Neuronal stem cell (in vitro differentiated cells): ENCODE results near the gene C21orf91.

Experiments
- DNase-seq: peaks from one replicate; pipeline ENCODE4 v3.0.0-alpha.2; 2013; ENCODE audit warnings: low spot score
- H2AFZ ChIP-seq: one replicate; pipeline ENCODE4 v1.6.1; 2013; ENCODE audit warnings: mild to moderate bottlenecking, low read length, inconsistent platforms
- H2AK5ac ChIP-seq: 2 replicates; pipeline ENCODE4 v1.6.1; 2013; ENCODE audit warnings: low read depth, mild to moderate bottlenecking, inconsistent platforms, low read length, moderate library complexity, mixed read lengths
- H2BK120ac ChIP-seq: 2 replicates; pipeline ENCODE4 v1.6.1; 2013; ENCODE audit warnings: low read depth, mild to moderate bottlenecking, inconsistent platforms, low read length, moderate library complexity, mixed read lengths
- H2BK12ac ChIP-seq: one replicate; pipeline ENCODE4 v1.6.1; 2013; ENCODE audit warnings: low read length, inconsistent platforms
- H2BK15ac ChIP-seq: 2 replicates; pipeline ENCODE4 v1.6.1; 2013; ENCODE audit warnings: mild to moderate bottlenecking, low read length, inconsistent platforms, mixed read lengths
- H2BK5ac ChIP-seq: one replicate; pipeline ENCODE4 v1.6.1; 2013; ENCODE audit warnings: inconsistent platforms, mild to moderate bottlenecking, low read length, moderate library complexity
- H3K14ac ChIP-seq: one replicate; pipeline ENCODE4 v1.6.1; 2013; ENCODE audit warnings: low read length, inconsistent platforms
- H3K18ac ChIP-seq: 2 replicates; pipeline ENCODE4 v1.6.1; 2013; ENCODE audit warnings: low read length, inconsistent platforms
- H3K23ac ChIP-seq: 2 replicates; pipeline ENCODE4 v1.6.1; 2013; ENCODE audit warnings: low read depth, mild to moderate bottlenecking, mixed read lengths, low read length, inconsistent platforms; ENCODE audit not compliant: poor library complexity
- H3K27ac ChIP-seq: replicated peaks from 3 replicates; pipeline ENCODE4 v1.5.1; 2013; ENCODE audit warnings: low read length, inconsistent platforms
- H3K27me3 ChIP-seq, 3 experiments: 2 replicates each; pipeline ENCODE4 v1.6.1; 2013; ENCODE audit warnings: low read length in 3 of 3, mild to moderate bottlenecking in 2 of 3, inconsistent platforms in 1 of 3, low read depth in 1 of 3, mixed read lengths in 1 of 3, moderate library complexity in 1 of 3; ENCODE audit not compliant: control insufficient read depth in 3 of 3, insufficient read depth in 3 of 3
- H3K36me3 ChIP-seq, 2 donors: replicated peaks in 1 of 2; 2 replicates each; pipeline ENCODE4 v1.6.1; 2013; ENCODE audit warnings: low read length in 2 of 2; ENCODE audit not compliant: control insufficient read depth in 2 of 2, insufficient read depth in 2 of 2
- H3K4ac ChIP-seq: 2 replicates; pipeline ENCODE4 v1.6.1; 2013; ENCODE audit warnings: inconsistent platforms, mild to moderate bottlenecking, low read length, moderate library complexity
- H3K4me1 ChIP-seq, 2 donors: 1 replicate in 1 of 2; 2 replicates in 1 of 2; pipeline ENCODE4 v1.6.1; 2013; ENCODE audit warnings: low read length in 2 of 2, low read depth in 1 of 2; ENCODE audit not compliant: control insufficient read depth in 2 of 2, insufficient read depth in 1 of 2
- H3K4me2 ChIP-seq: one replicate; pipeline ENCODE4 v1.6.1; 2013; ENCODE audit warnings: mild to moderate bottlenecking, low read length, inconsistent platforms; ENCODE audit not compliant: insufficient read depth, poor library complexity, severe bottlenecking
- H3K4me3 ChIP-seq, 2 donors: 2 replicates each; pipeline ENCODE4 v1.5.1; 2013; ENCODE audit warnings: low read length in 2 of 2, mild to moderate bottlenecking in 2 of 2, inconsistent platforms in 1 of 2, moderate library complexity in 1 of 2
- H3K79me1 ChIP-seq: one replicate; pipeline ENCODE4 v1.6.1; 2013; ENCODE audit warnings: low read depth, mild to moderate bottlenecking, inconsistent platforms, low read length, moderate library complexity
- H3K9ac ChIP-seq: one replicate; pipeline ENCODE4 v1.6.1; 2013; ENCODE audit warnings: mild to moderate bottlenecking, low read depth, low read length, inconsistent platforms; ENCODE audit not compliant: poor library complexity
- H3K9me3 ChIP-seq, 2 donors: replicated peaks in 1 of 2; 2 replicates each; pipeline versions ENCODE3 to v1.6.1; 2013; ENCODE audit warnings: low read length in 2 of 2, mild to moderate bottlenecking in 2 of 2, inconsistent platforms in 1 of 2, low read depth in 1 of 2, mixed read lengths in 1 of 2, moderate library complexity in 1 of 2; ENCODE audit not compliant: control insufficient read depth in 2 of 2, insufficient read depth in 1 of 2
- H4K8ac ChIP-seq: one replicate; pipeline ENCODE4 v1.6.1; 2013; ENCODE audit warnings: low read depth, mild to moderate bottlenecking, inconsistent platforms, low read length, moderate library complexity
- H4K91ac ChIP-seq: one replicate; pipeline ENCODE4 v1.6.1; 2013; ENCODE audit warnings: low read length, low read depth, mild to moderate bottlenecking, inconsistent platforms; ENCODE audit not compliant: poor library complexity
- WGBS, 2 donors: extraction: QIAGEN DNeasy Blood & Tissue Kit; methylation state at CpG; one replicate each; pipeline ENCODE4 v1.1.7; 2013; ENCODE audit warnings: missing lambda C conversion rate in 2 of 2, mixed read lengths in 1 of 2; ENCODE audit not compliant: insufficient read length in 2 of 2, insufficient replicate concordance in 1 of 2; ENCODE audit errors: extremely low coverage in 2 of 2; 5-methylcytosine and 5-hydroxymethylcytosine counted together

The C21orf91 gene

DNA sequence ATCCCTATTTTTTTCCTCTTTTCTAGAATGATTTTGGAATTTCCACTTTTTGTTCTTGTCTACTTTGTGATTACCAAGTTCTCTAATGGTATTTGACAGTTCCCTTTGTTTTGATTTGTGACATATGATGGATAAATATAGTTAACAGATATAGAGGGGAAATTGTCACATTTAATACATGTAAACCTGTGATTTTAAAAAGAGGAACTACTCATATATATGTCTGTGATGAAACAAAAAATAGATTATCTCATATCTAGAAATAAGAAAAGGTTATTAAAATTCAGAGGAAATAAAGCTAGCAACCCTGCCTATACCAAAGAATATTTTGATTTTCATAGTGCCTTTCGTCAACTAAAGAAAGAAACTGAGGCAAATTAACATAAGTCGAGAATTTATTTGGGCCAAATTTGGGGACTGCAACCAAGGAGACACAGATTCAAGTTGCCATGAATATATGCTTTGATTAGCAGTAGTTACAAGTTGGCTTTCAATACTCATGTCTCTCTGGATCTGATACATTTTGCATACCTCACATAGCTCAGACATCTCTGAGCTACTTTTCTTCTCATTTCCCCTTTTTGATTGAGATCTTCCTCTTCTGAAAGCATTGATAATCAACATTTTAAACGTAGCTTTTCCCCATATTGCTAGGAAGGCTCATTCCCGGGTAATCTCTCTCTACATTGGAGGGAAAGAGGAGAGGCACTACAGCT, 15.6 kb upstream of the C21orf91 start:
- no peak overlapping the region for H3K23ac ChIP-seq
- no peak overlapping the region for H3K4me2 ChIP-seq
- H2BK5ac ChIP-seq = no peak overlapping the region
- H3K18ac ChIP-seq = no peak overlapping the region
- H2AK5ac ChIP-seq = no peak overlapping the region
- H3K27ac ChIP-seq = no peak overlapping the region
- H3K27me3 ChIP-seq = no peaks in the 10 kb centered on the region
- no peaks in the 10 kb centered on the region for H3K79me1 ChIP-seq
- H3K14ac ChIP-seq = no peak overlapping the region
- H3K9ac ChIP-seq = no peak overlapping the region
- no peak overlapping the region for H4K91ac ChIP-seq
- no peak overlapping the region for H3K4me3 ChIP-seq
- H2AFZ ChIP-seq = no peak overlapping the region
- no peak overlapping the region for H3K4ac ChIP-seq
- no peaks in the 10 kb centered on the region for H3K36me3 ChIP-seq
- H2BK15ac ChIP-seq = no peak overlapping the region
- H3K4me1 ChIP-seq = peaks cover 2 to 3% of the 10 kb centered on the region in 2 donors
- H2BK120ac ChIP-seq = no peak overlapping the region
- no peak overlapping the region for H4K8ac ChIP-seq
- DNase-seq = no peak
- H3K9me3 ChIP-seq = no peaks in the 10 kb centered on the region
- H2BK12ac ChIP-seq = no peak overlapping the region
- WGBS, 2 donors = no CpG with 5 or more reads among the region's 4 CpGs

DNA sequence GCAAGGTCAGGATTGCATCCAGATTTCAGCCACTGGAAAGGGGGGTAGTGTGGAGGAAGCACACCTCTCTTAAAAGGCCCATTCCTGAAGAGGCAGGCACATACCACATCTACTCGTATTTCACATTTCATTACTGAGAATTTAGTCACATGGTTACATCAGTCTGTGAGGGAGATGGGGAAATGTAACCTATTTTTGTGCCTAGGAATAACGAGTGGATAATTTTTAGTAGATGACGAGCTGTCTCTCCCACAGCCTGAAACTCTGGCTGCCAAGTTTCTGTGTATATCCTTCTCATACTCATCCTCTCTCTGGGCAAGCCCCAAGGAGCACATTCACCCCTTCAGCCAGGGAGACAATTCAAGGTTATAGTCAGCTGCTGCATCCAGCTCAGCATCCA, 10.3 kb upstream of the C21orf91 start:
- no CpG with 5 or more reads among the region's 3 CpGs for WGBS, 2 donors
- no peaks in the 10 kb centered on the region for H3K9me3 ChIP-seq
- H3K4me1 ChIP-seq = peaks cover 0 to 4% of the 10 kb centered on the region in 2 donors
- no peak overlapping the region for H2BK15ac ChIP-seq
- H4K91ac ChIP-seq = no peak overlapping the region
- no peak overlapping the region for H2BK12ac ChIP-seq
- H3K27ac ChIP-seq = no peak overlapping the region
- no peak overlapping the region for H3K4ac ChIP-seq
- H2BK120ac ChIP-seq = no peak overlapping the region
- H3K4me2 ChIP-seq = no peak overlapping the region
- H3K27me3 ChIP-seq = no peaks in the 10 kb centered on the region
- no peak overlapping the region for H3K4me3 ChIP-seq
- H2BK5ac ChIP-seq = no peak overlapping the region
- no peak overlapping the region for H4K8ac ChIP-seq
- no peak for DNase-seq
- no peak overlapping the region for H3K14ac ChIP-seq
- no peak overlapping the region for H2AK5ac ChIP-seq
- H3K18ac ChIP-seq = no peak overlapping the region
- no peaks in the 10 kb centered on the region for H3K79me1 ChIP-seq
- H3K36me3 ChIP-seq = no peaks in the 10 kb centered on the region
- H3K9ac ChIP-seq = no peak overlapping the region
- H3K23ac ChIP-seq = no peak overlapping the region
- no peak overlapping the region for H2AFZ ChIP-seq

DNA sequence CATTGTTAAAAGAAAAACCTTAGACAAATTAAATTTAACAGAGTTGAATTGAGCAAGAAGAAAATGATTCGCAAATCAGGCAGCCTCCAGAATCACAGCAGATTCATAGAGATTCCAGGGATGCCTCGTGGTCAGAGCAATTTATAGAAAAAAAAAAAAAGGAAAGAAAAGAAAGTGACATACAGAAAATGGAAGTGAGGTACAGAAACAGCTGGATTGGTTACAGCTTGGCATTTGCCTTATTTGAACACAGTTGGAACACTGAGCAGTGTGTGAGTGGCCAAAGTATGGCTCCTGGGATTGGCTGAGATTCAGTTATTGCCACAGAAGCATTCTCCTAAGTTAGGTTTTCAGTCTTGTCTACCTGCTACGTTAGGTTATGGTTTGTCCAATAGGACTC, 9.1 kb upstream of the C21orf91 start:
- H3K27ac ChIP-seq = no peak overlapping the region
- H3K4me2 ChIP-seq = no peak overlapping the region
- no peaks in the 10 kb centered on the region for H3K36me3 ChIP-seq
- no peak overlapping the region for H3K4me3 ChIP-seq
- DNase-seq = no peak
- no peak overlapping the region for H3K14ac ChIP-seq
- no peaks in the 10 kb centered on the region for H3K79me1 ChIP-seq
- WGBS, 2 donors = no CpG with 5 or more reads among the region's 3 CpGs
- no peak overlapping the region for H2AFZ ChIP-seq
- H3K4ac ChIP-seq = no peak overlapping the region
- H3K27me3 ChIP-seq = no peaks in the 10 kb centered on the region
- H4K8ac ChIP-seq = no peak overlapping the region
- H2BK5ac ChIP-seq = no peak overlapping the region
- no peak overlapping the region for H2BK120ac ChIP-seq
- no peak overlapping the region for H4K91ac ChIP-seq
- H2BK15ac ChIP-seq = no peak overlapping the region
- no peak overlapping the region for H2BK12ac ChIP-seq
- peaks cover 0 to 4% of the 10 kb centered on the region in 2 donors for H3K4me1 ChIP-seq
- H3K9me3 ChIP-seq = no peaks in the 10 kb centered on the region
- no peak overlapping the region for H3K18ac ChIP-seq
- no peak overlapping the region for H3K9ac ChIP-seq
- H3K23ac ChIP-seq = no peak overlapping the region
- H2AK5ac ChIP-seq = no peak overlapping the region

DNA sequence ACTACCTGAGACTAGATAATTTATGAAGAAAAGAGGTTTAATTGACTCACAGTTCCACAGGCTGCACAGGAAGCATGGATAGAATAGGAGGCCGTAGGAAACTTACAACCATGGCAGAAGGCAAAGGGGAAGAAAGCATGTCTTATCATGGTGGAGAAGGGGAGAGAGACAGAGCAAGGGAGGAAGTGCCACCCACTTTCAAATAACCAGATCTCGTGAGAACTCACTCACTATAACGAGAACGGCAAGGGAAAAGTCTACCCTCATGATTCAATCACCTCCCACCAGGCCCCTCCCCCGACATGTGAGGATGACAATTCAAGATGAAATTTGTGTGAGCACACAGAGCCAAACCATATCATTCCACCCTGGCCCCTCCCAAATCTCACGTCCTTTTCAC, 4.7 kb upstream of the C21orf91 start:
- Histone ChIP-seq H3K79me1 (no peaks in the 10 kb centered on the region), H2AK5ac (no peak overlapping the region), H3K4me1 (peaks cover 1 to 3% of the 10 kb centered on the region in 2 donors), H3K4me2 (no peak overlapping the region), H3K18ac (no peak overlapping the region), H3K36me3 (no peaks in the 10 kb centered on the region), H3K23ac (no peak overlapping the region), H2BK15ac (no peak overlapping the region), H4K91ac (no peak overlapping the region), H3K27ac (no peak overlapping the region), H3K4ac (no peak overlapping the region), H3K14ac (no peak overlapping the region), H3K4me3 (no peak overlapping the region), H2AFZ (no peak overlapping the region), H2BK120ac (no peak overlapping the region), H3K9ac (no peak overlapping the region), H3K9me3 (no peaks in the 10 kb centered on the region), H4K8ac (no peak overlapping the region), H2BK5ac (no peak overlapping the region), H2BK12ac (no peak overlapping the region), H3K27me3 (no peaks in the 10 kb centered on the region)
- WGBS, 2 donors = no CpG with 5 or more reads among the region's 6 CpGs
- DNase-seq = no peak
